ENCODE data around the gene ILDR1.

The ILDR1 gene

DNA sequence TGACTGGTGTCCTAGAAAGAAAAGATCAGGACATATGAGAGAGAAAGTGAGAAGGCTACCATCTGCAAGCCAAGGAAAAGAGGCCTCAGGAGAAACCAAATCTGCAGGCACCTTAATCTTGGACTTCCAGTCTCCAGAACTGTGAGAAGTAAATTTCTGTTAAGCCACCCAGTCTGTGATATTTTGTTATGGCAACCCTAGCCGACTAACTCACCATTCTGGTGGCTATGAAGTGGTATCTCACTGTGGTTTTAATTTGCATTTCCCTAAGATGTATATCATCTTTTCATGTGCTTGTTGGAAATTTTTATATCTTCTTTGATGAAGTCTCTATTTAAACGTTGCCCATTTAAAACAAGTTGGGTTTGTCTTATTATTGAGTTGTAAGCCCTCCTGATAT, 40.6 kb downstream of the ILDR1 start:
- H3K4me3 ChIP-seq (ENCODE audit: low read depth, low read length), result no peak overlapping the region
- no peaks in the 10 kb centered on the region for H3K27me3 ChIP-seq (replicated peaks)
- no peaks in the 10 kb centered on the region for H3K36me3 ChIP-seq (replicated peaks)
- TF ChIP-seq, protein P1, sequence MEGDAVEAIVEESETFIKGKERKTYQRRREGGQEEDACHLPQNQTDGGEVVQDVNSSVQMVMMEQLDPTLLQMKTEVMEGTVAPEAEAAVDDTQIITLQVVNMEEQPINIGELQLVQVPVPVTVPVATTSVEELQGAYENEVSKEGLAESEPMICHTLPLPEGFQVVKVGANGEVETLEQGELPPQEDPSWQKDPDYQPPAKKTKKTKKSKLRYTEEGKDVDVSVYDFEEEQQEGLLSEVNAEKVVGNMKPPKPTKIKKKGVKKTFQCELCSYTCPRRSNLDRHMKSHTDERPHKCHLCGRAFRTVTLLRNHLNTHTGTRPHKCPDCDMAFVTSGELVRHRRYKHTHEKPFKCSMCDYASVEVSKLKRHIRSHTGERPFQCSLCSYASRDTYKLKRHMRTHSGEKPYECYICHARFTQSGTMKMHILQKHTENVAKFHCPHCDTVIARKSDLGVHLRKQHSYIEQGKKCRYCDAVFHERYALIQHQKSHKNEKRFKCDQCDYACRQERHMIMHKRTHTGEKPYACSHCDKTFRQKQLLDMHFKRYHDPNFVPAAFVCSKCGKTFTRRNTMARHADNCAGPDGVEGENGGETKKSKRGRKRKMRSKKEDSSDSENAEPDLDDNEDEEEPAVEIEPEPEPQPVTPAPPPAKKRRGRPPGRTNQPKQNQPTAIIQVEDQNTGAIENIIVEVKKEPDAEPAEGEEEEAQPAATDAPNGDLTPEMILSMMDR (IDR thresholded peaks at IDR 0.05; ENCODE audit: low read depth, low read length, missing control alignments), result no peak
- DNase-seq, result no peak
- no peak overlapping the region for H3K27ac ChIP-seq
- in situ Hi-C loops (cut with HindIII; ENCODE audit: low pct_ligation_motif_present, low sequenced_read_pairs), result no loop called here

DNA sequence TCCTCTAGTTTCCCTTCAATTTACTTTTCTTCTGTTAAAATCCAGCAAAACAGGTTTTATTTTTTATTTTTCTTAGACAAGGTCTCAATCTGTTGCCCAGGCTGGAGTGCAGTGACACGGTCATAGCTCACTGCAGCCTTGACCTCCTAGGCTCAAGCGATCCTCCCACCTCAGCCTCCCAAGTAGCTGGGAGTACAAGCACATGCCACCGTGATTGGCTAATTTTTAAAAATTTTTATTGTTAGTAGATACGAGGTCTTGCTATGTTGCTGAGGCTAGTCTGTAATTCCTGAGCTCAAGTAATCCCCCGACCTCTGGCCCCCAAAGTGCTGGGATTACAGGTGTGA, 41.6 kb downstream of the ILDR1 start:
- DNase-seq, result no peak
- H3K4me3 ChIP-seq (ENCODE audit: low read depth, low read length), result no peak overlapping the region
- H3K27me3 ChIP-seq (replicated peaks), result no peaks in the 10 kb centered on the region
- no peaks in the 10 kb centered on the region for H3K36me3 ChIP-seq (replicated peaks)
- TF ChIP-seq, protein P1 (IDR thresholded peaks at IDR 0.05; ENCODE audit: low read depth, low read length, missing control alignments), result no peak
- H3K27ac ChIP-seq, result no peak overlapping the region
- in situ Hi-C loops (cut with HindIII; ENCODE audit: low pct_ligation_motif_present, low sequenced_read_pairs), result no loop called here

- TF ChIP-seq, protein P1 (IDR thresholded peaks at IDR 0.05; ENCODE audit: low read depth, low read length, missing control alignments), result no peak
- Histone ChIP-seq H3K36me3 (replicated peaks) (no peaks in the 10 kb centered on the region), H3K27me3 (replicated peaks) (no peaks in the 10 kb centered on the region), H3K27ac (no peak overlapping the region), H3K4me3 (ENCODE audit: low read depth, low read length) (no peak overlapping the region)
- no peak for DNase-seq
- in situ Hi-C loops (cut with HindIII; ENCODE audit: low pct_ligation_motif_present, low sequenced_read_pairs), result no loop called here
Measured at GRCh38 chr3:121979734-121980449, 42.2 kb downstream of the ILDR1 start.

- in situ Hi-C loops (cut with HindIII; ENCODE audit: low pct_ligation_motif_present, low sequenced_read_pairs), result no loop called here
- no peak overlapping the region for H3K27ac ChIP-seq
- no peak overlapping the region for H3K4me3 ChIP-seq (ENCODE audit: low read depth, low read length)
- TF ChIP-seq, protein P1 (IDR thresholded peaks at IDR 0.05; ENCODE audit: low read depth, low read length, missing control alignments), result no peak
- no peaks in the 10 kb centered on the region for H3K27me3 ChIP-seq (replicated peaks)
- no peak for DNase-seq
- H3K36me3 ChIP-seq (replicated peaks), result no peaks in the 10 kb centered on the region
Measured at GRCh38 chr3:121979246-121979645, 42.8 kb downstream of the ILDR1 start.

GRCh38 chr3:121976727-121977126, 45.3 kb downstream of the ILDR1 start:
- in situ Hi-C loops (cut with HindIII; ENCODE audit: low pct_ligation_motif_present, low sequenced_read_pairs), result no loop called here
- DNase-seq, result no peak
- no peaks in the 10 kb centered on the region for H3K27me3 ChIP-seq (replicated peaks)
- no peaks in the 10 kb centered on the region for H3K36me3 ChIP-seq (replicated peaks)
- no peak overlapping the region for H3K4me3 ChIP-seq (ENCODE audit: low read depth, low read length)
- no peak overlapping the region for H3K27ac ChIP-seq
- TF ChIP-seq, protein P1 (IDR thresholded peaks at IDR 0.05; ENCODE audit: low read depth, low read length, missing control alignments), result no peak
